SIG-M5 treated with dmso at 0.1 percent for 504 hours (cell line): ENCODE data around the gene BAIAP2.

Experiments used
- DNase-seq: peaks from one replicate; lab custom pipeline; 2025; ENCODE audit not compliant: unreplicated experiment; lab: John Stamatoyannopoulos, UW

The BAIAP2 gene

DNA sequence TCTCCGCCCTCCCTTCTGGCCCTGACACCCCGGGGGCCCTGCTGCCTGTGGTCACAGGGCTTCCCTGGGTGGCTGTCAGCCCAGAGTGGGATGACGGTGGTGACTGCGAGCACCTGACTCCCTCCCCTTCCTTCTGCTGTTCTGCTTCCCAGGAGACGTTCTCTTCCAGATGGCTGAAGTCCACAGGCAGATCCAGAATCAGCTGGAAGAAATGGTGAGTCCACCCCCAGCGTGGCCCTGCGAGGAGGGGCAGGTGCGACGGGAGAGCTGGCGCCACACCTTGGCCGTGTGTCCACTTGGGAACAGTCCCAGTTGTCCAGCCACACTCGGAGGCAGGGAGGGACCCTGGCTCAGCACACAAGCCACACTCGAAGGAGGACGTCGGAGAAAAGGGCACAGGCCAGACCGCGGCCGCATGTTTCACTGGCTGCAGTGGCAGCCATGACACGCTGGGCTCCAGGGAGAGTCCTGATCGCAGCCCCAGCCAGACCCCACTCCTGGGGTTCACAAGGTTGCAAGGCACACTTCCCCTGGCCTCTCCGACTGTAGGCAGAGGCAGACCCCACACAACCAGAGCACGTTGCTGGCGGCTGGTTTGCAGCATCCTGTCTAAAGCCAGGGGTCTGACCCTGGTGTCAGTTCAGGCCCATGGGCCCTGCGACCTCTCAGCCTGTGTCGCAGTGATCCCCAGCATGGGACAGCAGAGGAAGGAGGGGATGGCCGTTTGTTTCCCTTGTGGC is 49.9 kb downstream of the BAIAP2 start:
- no peak for DNase-seq

DNA sequence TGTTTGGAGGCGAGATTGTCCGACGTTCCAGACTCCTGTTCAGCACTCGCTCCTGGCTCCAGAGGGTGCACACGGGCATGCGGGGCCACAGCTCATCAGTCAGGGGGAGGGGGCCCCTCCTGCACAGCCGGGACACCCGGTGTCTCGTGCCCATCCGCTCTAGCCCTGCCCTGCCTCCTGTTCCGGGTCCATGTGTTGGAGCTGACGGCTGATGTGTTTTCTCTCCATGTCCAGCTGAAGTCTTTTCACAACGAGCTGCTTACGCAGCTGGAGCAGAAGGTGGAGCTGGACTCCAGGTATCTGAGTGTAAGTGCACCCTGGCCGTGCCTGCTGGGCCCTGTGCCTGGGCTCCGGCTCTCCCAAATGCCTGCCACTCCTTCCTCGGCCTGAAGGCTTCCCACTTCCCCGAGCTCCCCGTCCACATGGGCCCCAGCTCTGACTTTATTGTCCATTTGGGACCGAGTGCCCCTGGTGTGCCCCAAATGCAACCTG is 50.5 kb downstream of the BAIAP2 start:
- no peak for DNase-seq

DNA sequence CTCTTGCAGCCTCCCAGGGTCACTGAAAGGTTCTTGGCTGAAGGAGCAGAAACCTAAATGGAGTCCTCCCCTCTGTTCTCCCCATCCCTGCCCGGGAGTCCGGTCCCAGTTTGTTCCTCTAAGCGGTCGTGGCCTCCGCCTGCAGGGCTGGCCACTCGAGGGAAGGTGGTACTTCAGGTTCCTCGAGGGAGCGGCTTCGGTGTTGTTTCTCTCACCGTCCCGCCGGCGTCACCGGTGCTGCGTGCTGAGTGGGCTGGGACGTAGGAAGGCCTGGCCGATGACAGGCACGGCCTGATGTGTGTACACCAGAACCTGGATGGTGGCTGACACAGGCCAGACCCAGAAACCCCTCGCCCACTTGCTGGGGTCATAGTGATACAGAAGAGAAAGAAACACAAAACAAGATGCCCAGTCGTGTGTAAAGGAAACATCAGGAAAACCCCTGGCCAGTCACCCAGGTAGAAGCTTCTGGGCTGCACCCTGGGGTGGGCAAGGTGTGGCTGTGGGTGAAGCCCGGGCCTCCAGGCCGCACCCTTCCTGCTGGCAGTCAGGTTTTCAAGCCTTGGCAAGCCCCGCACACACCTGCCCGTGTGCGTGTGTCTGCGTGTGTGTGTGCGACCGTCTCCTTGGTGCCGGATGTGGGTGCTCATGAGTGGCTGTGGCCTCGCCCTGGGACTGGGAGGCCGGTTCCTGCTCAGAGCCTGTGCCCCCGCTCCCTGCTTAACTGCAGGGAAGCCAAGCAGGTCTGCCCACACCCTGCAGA is 52.0 kb downstream of the BAIAP2 start:
- no peak for DNase-seq

DNA sequence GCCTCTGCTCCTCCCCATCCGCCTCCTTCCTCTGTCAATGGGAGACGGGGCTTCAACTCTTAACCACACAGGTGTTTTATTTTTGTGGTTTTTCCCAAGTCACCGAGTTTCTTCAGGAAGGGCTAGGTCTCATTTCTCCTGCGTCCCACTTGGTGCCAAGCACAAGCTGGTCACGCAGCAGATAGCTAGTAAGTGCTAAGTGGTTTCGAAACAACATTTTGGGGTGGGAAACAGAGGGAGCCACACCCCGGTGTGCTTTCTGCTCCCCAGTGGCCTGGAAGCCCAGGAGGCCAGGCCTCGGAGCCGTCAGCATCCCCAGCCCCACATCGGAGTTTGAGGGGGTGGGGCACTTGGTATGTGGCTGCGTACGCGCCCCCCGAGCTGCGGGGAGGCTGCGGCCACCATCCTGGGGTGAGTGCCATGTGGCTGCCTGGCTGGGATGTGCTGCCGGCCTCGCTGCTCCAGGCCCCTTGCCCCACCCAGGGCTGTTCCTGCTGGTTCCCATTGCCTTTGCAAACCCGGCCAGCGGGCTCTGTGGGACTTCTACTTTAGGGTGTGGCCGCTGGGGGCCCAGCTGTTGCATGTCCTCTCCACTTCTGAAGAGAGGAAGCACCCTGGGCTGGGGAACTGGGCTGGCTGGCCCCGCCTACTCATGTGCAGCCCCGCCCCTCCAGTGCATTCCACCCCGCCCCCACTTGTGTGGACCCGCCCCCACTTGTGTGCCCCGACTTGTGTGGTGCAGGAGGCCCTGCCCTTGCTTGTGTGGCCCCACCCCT is 55.6 kb downstream of the BAIAP2 start:
- DNase-seq, result peak; percentile 83

DNA sequence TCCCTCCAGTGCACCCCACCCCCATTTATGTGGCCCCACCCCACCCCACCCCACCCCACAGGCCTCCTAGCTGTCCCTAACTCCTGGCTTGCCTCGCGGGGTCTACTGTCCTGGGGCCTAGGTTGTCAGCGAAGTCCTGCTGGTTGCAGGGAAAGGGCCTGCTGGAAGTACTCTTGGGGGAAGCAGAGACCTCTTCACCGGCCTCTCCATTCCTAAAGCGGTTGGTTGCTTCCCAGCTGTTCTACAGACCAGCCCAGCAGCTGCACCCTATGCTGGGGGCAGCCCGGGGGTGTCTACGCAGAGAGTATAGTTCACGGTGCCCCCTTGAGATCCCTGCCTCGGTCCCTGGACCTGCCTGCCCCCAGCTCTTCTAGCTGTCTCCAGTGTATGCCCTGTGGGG is 56.2 kb downstream of the BAIAP2 start:
- DNase-seq, result no peak

DNA sequence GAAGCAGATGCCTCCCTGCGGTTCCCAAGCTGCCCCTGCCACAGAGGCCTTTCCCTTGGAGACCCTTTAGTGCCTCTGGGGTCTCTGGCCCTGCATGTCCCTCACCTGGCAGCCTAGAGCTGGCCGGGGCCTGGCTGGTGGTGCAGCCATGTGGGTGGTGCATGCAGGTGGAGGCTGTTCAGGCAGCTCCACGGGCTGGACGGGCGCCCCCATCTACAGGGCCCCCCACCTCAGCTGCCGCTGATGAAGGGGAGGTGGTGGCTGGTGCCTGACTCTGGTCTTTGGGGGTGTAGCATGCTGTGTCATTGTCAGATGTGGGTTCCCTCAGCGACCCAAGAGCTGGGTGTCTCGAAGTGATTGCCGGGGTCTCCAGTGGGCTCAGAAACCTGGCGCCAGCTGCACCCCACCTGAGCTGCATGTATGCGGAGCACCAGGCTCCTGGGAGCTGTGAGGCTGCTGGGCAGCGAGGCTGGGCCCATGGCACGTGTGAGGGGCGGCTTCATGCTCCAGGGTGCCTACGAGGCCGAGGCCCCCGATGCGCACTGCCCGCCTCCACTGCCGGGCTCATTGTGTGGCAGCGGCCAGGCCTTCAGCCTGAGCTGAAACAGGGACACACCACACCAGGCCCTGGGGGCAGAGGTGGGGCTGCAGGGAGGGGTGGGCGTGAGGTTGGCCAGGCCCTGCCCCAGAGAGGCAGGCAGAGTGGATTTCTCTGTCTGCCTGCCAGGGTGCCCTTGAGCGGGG is 57.0 kb downstream of the BAIAP2 start:
- DNase-seq, result no peak

DNA sequence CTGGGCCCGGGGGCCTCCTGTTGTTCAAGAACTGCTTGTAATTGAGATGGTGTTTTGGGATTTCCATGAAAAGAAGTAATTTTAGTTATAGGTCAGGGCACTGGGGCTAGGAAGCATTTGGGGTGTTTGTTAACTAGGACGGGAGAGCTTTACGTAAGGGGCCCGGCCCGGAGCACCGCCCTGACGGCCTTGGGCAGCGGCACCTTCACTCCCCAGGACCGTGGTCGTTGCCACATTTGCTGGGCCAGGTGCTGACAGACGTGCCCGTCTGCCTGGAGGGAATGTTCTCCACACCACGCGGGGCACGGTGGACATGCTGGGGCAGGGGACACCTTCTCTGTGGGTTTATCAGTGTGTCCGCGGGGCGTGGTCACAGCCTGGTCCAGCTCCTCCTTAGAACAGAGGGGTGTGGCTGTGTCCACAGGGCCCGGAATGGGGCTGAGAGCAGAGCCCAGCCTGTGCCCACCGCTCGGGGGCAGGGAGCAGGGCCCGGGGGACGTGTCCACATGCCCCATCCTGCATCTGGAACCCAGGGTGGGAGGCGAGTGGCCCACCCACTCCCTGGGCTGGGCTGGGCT is 57.7 kb downstream of the BAIAP2 start:
- DNase-seq, result no peak

DNA sequence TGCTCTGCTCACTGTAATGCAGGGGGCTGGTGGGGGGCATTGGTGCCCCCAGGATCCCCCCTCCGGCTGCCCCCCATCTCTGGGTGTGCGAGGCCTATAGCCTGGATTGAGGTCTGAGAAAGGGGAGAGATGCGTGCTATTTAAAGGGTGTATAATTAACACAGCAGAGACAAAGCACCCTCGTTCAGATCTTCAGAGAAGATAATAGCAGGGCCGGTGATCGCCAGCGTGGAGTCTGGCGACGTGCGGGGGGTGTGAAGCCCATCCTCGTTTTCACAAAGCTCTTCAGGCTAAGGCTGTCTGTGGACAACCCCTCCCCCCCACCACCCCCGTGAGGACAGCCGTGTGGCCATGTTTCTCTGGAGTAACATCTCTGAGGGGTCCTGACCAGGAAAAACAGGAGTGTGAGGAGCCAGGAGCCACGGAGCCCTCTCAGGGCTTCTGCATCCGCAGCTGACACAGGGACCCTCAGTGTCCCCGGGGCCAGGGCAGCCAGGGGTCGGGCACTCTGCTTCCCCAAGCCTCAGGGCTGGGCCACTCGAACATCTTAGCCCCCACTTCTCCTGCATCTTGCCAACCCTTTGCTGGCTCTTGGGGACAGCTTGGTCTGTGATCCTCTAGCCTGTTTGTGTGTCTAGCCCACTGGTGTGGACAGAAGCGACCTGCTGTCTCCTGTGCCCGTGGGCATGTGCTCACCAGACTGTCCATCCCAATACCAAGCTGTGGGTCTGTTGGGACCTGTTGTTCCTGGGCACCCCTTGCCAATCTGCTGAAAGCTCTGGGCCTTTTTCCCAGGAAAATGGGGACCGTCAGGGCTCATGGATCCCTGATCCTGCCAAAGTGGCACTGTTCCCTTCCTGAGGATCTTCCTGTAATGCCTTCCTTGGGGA is 58.9 kb downstream of the BAIAP2 start:
- no peak for DNase-seq

DNA sequence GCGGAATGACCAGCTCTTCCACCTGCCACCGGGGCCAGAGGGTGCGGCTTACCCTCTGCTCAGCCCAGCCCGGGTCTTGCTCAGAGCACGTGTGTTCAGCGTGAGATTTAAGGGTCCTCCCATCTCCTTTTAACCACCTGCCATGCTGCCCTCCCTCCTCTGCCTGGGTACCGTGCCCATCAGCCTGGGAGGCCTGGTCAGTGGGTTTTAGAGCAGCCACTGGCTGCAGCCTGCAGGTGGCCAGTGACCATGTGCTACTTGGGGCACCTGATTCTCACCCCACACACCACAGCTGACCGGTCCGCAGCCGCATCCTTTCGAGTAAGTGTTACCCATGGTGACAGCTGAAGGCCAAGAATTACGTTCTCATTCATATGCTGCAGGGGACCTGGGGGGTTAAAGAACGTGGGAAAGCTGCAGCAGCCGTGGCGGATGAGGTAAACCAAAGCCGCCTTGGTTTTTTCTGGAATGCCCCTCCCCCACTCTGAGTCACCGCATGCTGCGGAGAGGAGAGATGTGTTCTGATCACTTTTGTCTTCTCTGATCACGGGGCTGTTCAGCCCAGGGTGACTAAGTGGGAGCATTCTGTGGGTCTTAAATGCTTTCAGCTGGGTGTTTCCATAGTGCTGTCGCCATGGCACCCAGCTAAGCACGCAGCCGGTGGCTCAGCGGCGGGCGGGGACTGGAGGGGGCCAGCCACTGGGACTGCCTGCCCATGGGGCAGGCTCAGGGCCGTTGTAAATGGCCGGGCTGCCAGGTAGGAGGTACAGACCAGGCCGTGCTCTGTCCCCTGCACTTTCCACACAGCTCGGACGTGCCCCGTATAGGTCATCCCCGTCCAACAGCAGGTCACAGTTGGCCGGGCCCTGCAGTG is 59.8 kb downstream of the BAIAP2 start:
- DNase-seq, result peak; percentile 77

DNA sequence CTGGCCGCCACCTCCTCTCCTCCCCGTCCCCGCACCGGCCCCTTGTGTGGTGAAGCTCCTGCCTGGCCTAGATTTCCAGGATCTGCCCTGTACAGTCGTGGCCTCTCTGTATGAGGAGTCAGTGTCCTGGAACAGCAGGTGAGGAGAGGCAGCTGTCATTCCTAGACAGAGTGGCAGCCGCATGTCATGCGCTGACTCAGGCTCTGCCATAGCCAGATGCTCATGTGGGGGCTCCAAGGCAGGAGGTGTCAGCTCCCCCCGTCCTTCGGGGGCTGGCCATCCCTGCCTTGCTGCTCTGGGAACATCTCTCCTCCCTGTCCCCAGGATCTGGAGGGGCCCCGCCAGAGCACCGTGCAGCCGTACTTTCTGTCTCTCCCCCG is 60.4 kb downstream of the BAIAP2 start:
- DNase-seq, result no peak

DNA sequence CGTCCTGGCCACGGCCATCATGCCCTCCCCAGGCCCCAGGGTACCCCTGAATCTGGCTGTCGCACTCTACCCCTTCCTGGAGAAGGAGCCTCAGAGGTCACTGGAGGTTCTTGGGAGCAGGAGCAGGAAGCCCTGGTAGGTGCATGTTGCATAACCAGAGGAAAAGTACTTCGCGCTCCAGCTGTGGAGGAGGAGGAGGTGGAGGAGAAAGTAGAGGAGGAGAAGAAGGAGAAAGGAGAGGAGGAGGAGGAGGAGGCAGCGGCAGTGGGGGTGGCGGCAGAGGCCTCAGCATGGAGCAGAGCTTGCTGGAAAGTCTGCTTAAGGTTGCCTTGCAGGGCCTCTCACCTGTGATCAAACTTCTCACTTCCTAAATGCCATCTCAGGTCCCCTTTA is 61.8 kb downstream of the BAIAP2 start:
- DNase-seq, result no peak

DNA sequence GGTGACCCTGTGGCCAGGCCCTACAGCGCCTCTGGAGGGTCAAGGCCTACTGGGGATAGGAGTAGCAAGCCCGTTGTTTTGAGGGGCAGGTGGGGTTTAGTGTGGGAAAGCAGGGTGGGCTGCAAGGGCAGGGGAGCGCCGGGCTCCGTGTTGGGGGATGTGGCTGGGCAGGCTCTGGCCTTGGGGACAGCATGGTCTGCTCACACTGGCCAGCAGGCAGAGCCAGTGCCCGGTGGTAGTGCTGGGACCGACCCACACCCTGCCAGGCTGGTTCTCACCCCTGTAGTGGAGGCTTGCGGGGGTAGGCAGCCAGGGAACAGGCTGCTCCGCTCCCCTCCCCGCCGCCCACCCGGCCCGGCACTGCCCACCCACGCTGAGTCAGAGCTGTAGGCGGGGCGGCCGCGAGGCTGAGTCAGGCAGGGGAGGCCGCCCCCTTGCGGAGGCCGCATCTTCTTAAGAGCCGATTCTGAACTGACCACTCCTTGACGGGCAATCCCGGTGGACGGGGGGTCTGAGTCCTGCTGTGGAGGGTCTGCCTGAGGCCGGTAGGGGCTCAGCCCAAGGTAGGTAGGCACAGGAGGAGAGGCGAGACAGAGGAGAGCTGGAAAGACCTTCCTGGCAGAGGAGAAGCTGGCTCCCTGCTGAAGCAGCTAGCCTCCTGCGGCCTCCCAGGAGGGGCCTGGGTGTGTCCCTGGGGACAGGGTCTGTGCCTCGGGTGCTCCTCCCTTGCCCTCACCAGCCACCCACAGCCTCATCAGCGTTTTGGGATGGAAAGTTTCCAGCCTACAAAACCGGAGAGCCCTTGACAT is 62.4 kb downstream of the BAIAP2 start:
- peak; percentile 41 for DNase-seq

DNA sequence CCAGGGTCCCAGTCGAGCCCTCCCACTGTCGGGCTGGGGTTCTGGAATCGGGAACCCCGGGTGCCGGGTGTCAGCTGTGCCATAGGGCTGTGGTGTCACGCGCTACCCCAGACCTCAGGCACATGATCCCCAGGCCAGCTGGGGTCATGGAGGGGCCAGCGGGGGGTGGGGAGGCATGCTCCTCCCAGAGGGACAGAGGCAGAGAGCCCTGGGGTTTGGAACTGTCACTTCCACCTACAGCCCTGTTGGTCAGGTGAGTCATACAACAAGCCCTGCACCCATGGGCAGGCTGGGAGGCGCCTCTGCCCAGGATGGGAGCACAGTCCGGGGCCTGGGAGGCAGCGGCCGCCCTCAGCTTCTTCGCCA is 63.0 kb downstream of the BAIAP2 start:
- no peak for DNase-seq

DNA sequence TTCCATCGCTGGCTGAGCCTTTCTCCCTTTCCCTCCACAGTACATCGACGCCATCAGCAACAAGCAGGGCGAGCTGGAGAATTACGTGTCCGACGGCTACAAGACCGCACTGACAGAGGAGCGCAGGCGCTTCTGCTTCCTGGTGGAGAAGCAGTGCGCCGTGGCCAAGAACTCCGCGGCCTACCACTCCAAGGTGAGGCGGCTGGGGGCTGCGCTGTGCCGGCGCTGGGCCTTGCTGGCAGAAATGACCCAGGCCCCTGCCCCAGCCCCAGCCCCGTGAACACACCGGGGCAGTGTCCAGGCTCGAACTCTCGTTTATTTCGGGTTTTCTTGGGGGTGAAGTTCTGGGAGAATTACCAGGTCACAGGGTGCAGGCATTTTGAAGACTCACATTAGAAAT is 64.9 kb downstream of the BAIAP2 start:
- DNase-seq, result no peak

DNA sequence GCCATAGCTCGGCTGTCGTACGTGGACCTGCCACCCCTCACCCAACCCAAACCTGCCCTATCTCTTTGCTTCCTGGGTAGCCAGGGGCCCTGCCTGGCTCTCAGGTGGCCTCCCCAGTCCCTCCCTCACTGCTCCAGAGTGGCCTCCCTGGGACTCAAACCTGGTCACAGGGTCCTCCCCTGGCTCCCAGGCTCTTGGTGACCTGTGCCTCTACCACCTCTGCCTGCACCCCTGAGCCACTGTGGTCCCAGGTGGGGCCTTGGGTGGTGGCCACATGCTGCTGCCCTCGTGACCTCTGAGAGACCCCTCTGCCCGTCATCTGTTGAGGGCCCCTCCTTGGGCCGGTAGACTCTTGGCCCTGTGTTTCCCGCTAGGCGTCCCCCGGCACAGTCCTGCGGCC is 65.7 kb downstream of the BAIAP2 start:
- no peak for DNase-seq

DNA sequence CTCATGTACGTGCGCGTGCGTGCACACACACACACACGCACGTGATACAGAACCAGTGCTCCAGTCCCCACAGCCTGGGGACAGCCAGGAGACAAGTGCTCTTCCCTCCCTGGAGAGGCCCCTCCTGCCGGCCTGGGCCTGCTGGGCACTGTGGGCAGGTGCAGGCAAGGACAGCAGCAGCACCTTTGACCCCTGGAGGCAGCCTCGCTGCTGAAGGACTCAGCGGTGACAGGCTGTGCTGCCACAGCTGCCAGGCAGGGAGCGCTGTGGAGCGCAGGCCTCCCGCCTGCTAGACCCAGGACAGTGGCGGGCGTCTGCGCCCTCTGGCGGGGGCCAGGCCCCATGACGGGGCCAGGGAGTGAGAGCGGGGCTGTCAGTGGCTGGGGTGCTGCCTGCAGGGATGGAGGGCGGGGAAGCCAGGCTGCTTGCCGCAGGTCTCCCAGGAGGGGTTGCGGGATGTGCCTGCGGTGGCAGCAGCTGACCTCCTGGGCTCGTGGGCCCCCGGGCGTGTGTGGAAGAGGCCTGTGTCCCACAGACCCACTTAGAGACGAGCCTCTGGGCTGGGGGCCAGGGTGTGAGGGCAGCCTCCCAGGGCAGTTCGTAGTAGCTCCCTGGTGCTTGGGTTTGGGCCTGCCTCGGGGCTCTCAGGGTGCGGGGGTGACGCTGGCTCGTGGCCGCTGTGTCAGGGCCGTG is 66.8 kb downstream of the BAIAP2 start:
- peak; percentile 79 for DNase-seq

DNA sequence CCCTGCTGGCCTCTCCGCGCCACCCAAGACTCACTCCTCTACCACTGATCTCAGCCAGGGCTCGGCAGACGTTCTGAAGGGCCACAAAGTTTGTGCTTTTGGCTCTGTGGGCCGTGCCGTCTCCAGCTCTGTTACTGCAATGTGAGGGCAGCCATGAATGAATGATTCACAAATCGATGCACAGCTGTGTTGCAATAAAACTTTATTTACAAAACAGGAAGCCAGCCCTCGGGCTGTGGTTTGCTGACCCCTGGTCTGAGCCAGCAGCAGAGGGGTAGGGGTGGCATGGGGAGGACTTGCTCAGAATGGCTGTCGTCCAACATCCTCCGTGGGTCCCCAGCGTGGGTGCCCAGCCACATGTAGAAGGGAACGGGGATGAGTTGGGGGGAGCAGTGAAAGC is 67.4 kb downstream of the BAIAP2 start:
- DNase-seq, result no peak
